Kidney (tissue), 14 donors: ENCODE measurements around the gene SOS2. TPM values are rescaled to one million over a fixed set of nuclear protein-coding genes. Genes with fewer than 3 reads are reported as not detected.

Source experiments
- DNase-seq, 5 donors: peaks; one replicate each; pipeline ENCODE4 v3.0.0-alpha.2; 2013 to 2020
- FAIRE-seq: peaks from 2 replicates; lab custom pipeline; 2012; peaks lifted over from hg19 to GRCh38; lab: Jason Lieb, UNC
- H3K27ac ChIP-seq, 2 donors: one replicate each; pipeline ENCODE4 v1.7.0; 2013; ENCODE audit warnings: low read depth in 2 of 2, low read length in 2 of 2, inconsistent platforms in 1 of 2
- H3K27me3 ChIP-seq: one replicate; pipeline ENCODE4 v1.7.1; 2013; ENCODE audit warnings: low read length, inconsistent platforms; ENCODE audit not compliant: control insufficient read depth, insufficient read depth
- H3K36me3 ChIP-seq, 3 donors: one replicate each; pipeline versions ENCODE4 v1.7.0 to v1.7.1; 2013; ENCODE audit warnings: low read length in 3 of 3, control low read depth in 1 of 3, inconsistent platforms in 1 of 3; ENCODE audit not compliant: insufficient read depth in 3 of 3, control insufficient read depth in 2 of 3
- H3K4me1 ChIP-seq, 3 donors: one replicate each; pipeline versions ENCODE4 v1.7.0 to v1.7.1; 2013; ENCODE audit warnings: low read length in 3 of 3, inconsistent platforms in 1 of 3, low read depth in 1 of 3; ENCODE audit not compliant: control insufficient read depth in 2 of 3, insufficient read depth in 2 of 3
- H3K4me3 ChIP-seq, 3 donors: one replicate each; pipeline versions ENCODE4 v1.7.0 to v1.8.1; 2013; ENCODE audit warnings: low read length in 3 of 3, control low read depth in 1 of 3, inconsistent platforms in 1 of 3
- H3K9ac ChIP-seq, 3 donors: one replicate each; pipeline versions ENCODE4 v1.7.0 to v1.7.1; 2013; ENCODE audit warnings: low read length in 3 of 3, control low read depth in 1 of 3, inconsistent platforms in 1 of 3
- H3K9me3 ChIP-seq, 3 donors: one replicate each; pipeline versions ENCODE4 v1.7.0 to v1.7.1; 2013; ENCODE audit warnings: low read length in 3 of 3, control low read depth in 1 of 3, inconsistent platforms in 1 of 3; ENCODE audit not compliant: control insufficient read depth in 2 of 3, insufficient read depth in 1 of 3
- CTCF ChIP-seq: IDR thresholded peaks from 3 replicates; pipeline ENCODE4 v1.5.1; 2012; ENCODE audit warnings: mild to moderate bottlenecking, moderate library complexity, borderline replicate concordance; ENCODE audit not compliant: insufficient read depth; ENCODE audit errors: extremely low read depth
- intact Hi-C: fragments of 100-400 bp; cut with DNase I; formaldehyde crosslinking; loops from one replicate; pipeline ENCODE4 v1.11.1; 2022
- polyA plus RNA-seq: library from polyadenylated mRNA; stranded (reverse); fragments of 350-450 nt; fragmentation: Illumina TruSeq; extraction: RNeasy Lipid Tissue Mini Kit (QIAGEN cat#74804); gene quantifications from one replicate; pipeline ENCODE4 v1.2.3, GENCODE V29; 2014; ENCODE audit warnings: low read depth, low replicate concordance; ENCODE audit not compliant: insufficient read depth
- total RNA-seq: library from RNA; stranded (reverse); fragmentation: NEBNext Ultra II Directional; extraction: Animal tissue kit (Norgen Biotek cat#: 25700); gene quantifications from one replicate; pipeline ENCODE4 v1.2.1, GENCODE V29; 2021
- donor health status: control.
- donor health status: control.
- donor health status: control.
- donor health status: control.
- donor health status: control.
- donor health status: DM: yes; HTN: yes; CAD: no.
- donor health status: Normal renal cell carcinoma (clear cell type).

Gene SOS2
- total and polyA plus RNA-seq, 2 donors from 2014 or later, result 11.9 to 39.7 TPM

GRCh38 chr14:50091240-50091913, 140.0 kb downstream of the SOS2 start:
- intact Hi-C loops, result no loop called here
- Histone ChIP-seq H3K36me3 (no peaks in the 10 kb centered on the region), H3K4me3 (no peak overlapping the region), H3K4me1 (no peaks in the 10 kb centered on the region), H3K9ac (no peak overlapping the region), H3K27ac (no peak overlapping the region), H3K27me3 (no peaks in the 10 kb centered on the region), H3K9me3 (no peaks in the 10 kb centered on the region)
- FAIRE-seq, result no peak
- no peak for TF ChIP-seq CTCF
- peak in 1 of 5 donors; percentile 51 for DNase-seq

GRCh38 chr14:50089208-50089607, 142.2 kb downstream of the SOS2 start:
- H3K9me3 ChIP-seq, result no peaks in the 10 kb centered on the region
- H3K9ac ChIP-seq, result no peak overlapping the region
- no peak overlapping the region for H3K27ac ChIP-seq
- H3K4me3 ChIP-seq, result no peak overlapping the region
- peak in 1 of 5 donors; percentile 44 for DNase-seq
- intact Hi-C loops, result no loop called here
- H3K27me3 ChIP-seq, result no peaks in the 10 kb centered on the region
- TF ChIP-seq CTCF, result no peak
- no peak for FAIRE-seq
- H3K4me1 ChIP-seq, result no peaks in the 10 kb centered on the region
- H3K36me3 ChIP-seq, result no peaks in the 10 kb centered on the region

GRCh38 chr14:50088731-50089130, 142.6 kb downstream of the SOS2 start:
- no peak for FAIRE-seq
- TF ChIP-seq CTCF, result no peak
- intact Hi-C loops, result no loop called here

GRCh38 chr14:50088117-50088515, 143.3 kb downstream of the SOS2 start:
- intact Hi-C loops, result no loop called here
- Histone ChIP-seq H3K9ac (no peak overlapping the region), H3K9me3 (no peaks in the 10 kb centered on the region), H3K4me1 (no peaks in the 10 kb centered on the region), H3K27ac (no peak overlapping the region), H3K36me3 (no peaks in the 10 kb centered on the region), H3K27me3 (no peaks in the 10 kb centered on the region), H3K4me3 (no peak overlapping the region)
- no peak for TF ChIP-seq CTCF
- no peak for DNase-seq
- no peak for FAIRE-seq

More at GRCh38 chr14:50088731-50089130, 142.6 kb downstream of the SOS2 start:
- no peaks in the 10 kb centered on the region for H3K27me3 ChIP-seq
- no peak for DNase-seq
- no peaks in the 10 kb centered on the region for H3K9me3 ChIP-seq
- H3K4me3 ChIP-seq, result no peak overlapping the region
- no peak overlapping the region for H3K27ac ChIP-seq
- H3K36me3 ChIP-seq, result no peaks in the 10 kb centered on the region
- no peak overlapping the region for H3K9ac ChIP-seq
- H3K4me1 ChIP-seq, result no peaks in the 10 kb centered on the region
